Motor neuron (in vitro differentiated cells): ENCODE measurements around the gene WRAP73. TPM values are rescaled to one million over a fixed set of nuclear protein-coding genes. Genes with fewer than 3 reads are reported as not detected.
"Not testable (repeated sequence)": the region's sequence is repeated elsewhere in the genome, so short reads cannot be mapped to it uniquely, and the experiment has no call there.

Experiments used
- ATAC-seq, 8 experiments: fragments of 200-7000 bp; cut with Tn5 transposase; replicated peaks in 6 of 8; 2 replicates each; pipeline ENCODE4 v1.8.0; 2021; ENCODE audit warnings: mild to moderate bottlenecking in 8 of 8, moderate library complexity in 8 of 8
- H3K27ac ChIP-seq, 2 donors: fragments of 250-450 bp; sonication (Bioruptor Pico); 2 replicates each; pipeline ENCODE4 v1.9.0; 2021; ENCODE audit warnings: antibody characterized with exemption in 2 of 2, mild to moderate bottlenecking in 2 of 2, moderate library complexity in 1 of 2
- H3K4me1 ChIP-seq, 2 donors: fragments of 250-450 bp; sonication (Bioruptor Pico); replicated peaks in 1 of 2; 2 replicates each; pipeline ENCODE4 v1.6.1; 2021; ENCODE audit warnings: antibody characterized with exemption in 2 of 2, mild to moderate bottlenecking in 2 of 2, moderate library complexity in 1 of 2
- H3K4me3 ChIP-seq, 5 donors: fragments of 250-450 bp; sonication (Bioruptor Pico); 2 replicates each; pipeline ENCODE4 v1.9.0; 2021; ENCODE audit warnings: antibody characterized with exemption in 5 of 5, mild to moderate bottlenecking in 5 of 5, moderate library complexity in 4 of 5
- WGBS, 10 experiments: fragments of 450-650 bp; shearing (Covaris generic); methylation state at CpG; one replicate each; pipeline ENCODE4 v1.0.0; 2022; 5-methylcytosine and 5-hydroxymethylcytosine counted together
- in situ Hi-C, 9 experiments: fragments of 400-800 bp; cut with MboI; loops; one replicate each; pipeline ENCODE4 v1.15.0; 2021; ENCODE audit warnings: low sequenced_read_pairs in 9 of 9, low pct_unique_long_range_greater_than_20kb in 2 of 9; ENCODE audit not compliant: unreplicated experiment in 9 of 9
- total RNA-seq, 8 experiments: library from RNA; unstranded; fragments of 300-600 nt; gene quantifications; 2 replicates each; pipeline versions ENCODE4 v1.2.3 to v1.2.4, GENCODE V29; 2022

The WRAP73 gene
- total RNA-seq, 8 experiments from 2014 or later = 10.4 to 21.3 (median 17.1) TPM

DNA sequence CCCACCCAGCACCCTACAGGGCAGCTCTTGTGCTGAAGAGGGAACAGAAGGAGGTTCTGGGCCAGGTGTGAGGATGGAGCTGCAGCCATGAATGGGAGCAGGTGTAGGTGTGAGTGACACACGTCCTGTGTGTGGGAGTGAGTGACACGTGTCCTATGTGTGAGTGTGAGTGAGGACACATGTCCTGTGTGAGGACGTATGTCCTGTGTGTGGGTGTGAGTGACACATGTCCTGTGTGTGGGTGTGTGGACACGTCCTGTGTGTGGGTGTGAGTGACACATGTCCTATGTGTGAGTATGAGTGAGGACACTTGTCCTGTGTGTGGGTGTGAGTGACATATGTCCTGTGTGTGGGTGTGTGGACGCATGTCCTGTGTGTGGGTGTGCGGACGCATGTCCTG lies 65.0 kb downstream of the WRAP73 start:
- in situ Hi-C loops = no loop called here
- WGBS, 10 experiments = 20 to 100% (median 82%) methylated on average over 1 to 6 of the region's 7 CpGs; no CpG with 5 or more reads in 4 of the 10 experiments
- H3K27ac ChIP-seq = no peak overlapping the region
- no peak overlapping the region for H3K4me3 ChIP-seq
- H3K4me1 ChIP-seq = peaks cover 28 to 30% of the 10 kb centered on the region in 2 donors
- ATAC-seq = no peak

- H3K27ac ChIP-seq, ATAC-seq, H3K4me3 ChIP-seq, in situ Hi-C loops: not testable (repeated sequence)
- WGBS, 10 experiments = 0 to 94% methylated on average over 1 to 3 of the region's 21 CpGs; no CpG with 5 or more reads in 8 of the 10 experiments
- peaks cover 21 to 22% of the 10 kb centered on the region in 2 donors for H3K4me1 ChIP-seq
These were observed 66.2 kb downstream of the WRAP73 start for GRCh38 chr1:3583751-3584150.

DNA sequence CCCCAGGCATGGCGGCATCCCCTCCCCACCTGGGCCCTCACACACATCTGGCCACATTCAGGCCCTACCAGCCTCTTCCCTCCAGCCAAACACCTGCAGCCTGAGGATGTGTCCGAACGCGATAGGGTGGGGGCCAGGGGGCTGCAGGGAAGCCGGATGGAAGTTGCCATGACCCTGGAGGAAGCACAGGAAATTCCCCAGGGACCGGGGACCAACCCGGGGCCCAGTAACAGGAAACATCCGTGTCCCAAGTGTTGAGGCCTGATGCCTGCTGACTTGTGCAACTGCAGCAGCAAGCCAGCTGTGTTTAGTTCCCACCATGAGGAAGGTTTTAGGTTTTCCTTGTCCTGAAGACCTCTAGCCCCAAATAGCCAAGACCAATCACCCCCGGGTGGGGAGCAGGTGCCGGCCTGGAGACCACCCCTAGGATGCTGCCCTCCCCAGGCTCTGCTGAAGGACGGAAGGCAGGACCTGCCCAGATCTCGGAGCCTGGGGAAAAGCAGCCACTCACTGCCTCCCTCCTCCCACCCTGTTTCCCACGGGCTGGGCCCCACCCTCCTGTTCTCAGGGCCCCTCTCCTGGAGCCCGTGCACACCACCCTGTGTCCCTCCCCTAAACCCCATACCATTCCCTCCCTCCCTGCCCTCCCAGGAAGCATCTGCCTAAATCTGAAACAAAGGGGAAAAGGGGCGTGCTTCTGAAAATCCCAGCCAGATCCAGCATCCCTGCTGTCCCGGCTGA lies 68.4 kb downstream of the WRAP73 start:
- WGBS, 10 experiments = 0 to 74% (median 40%) methylated on average over 1 to 8 of the region's 16 CpGs; no CpG with 5 or more reads in 5 of the 10 experiments
- ATAC-seq = peak in 5 of 8 experiments; percentile 18 to 52 (median 37)
- Histone ChIP-seq H3K4me3 (no peak overlapping the region), H3K4me1 (peaks cover 20 to 23% of the 10 kb centered on the region in 2 donors), H3K27ac (peak overlapping the region in 1 of 2 donors; percentile 32)
- in situ Hi-C loops = no loop called here

Other genes starting within 250 kb of the WRAP73 start
- 1 to 10 TPM in 5 of 8 experiments, under 1 TPM in 3; 0.41 to 4.9 (median 1.1) TPM for gene ARHGEF16, start 195.4 kb downstream of the WRAP73 start, total RNA-seq
- gene MEGF6, start 38.6 kb downstream of the WRAP73 start, total RNA-seq = 10 to 100 TPM in 1 of 8 experiments, 1 to 10 TPM in 5, under 1 TPM in 2; 0.40 to 14.0 (median 2.0) TPM
- 10 to 100 TPM; 12.6 to 36.3 (median 25.7) TPM for gene TPRG1L, start 25.1 kb downstream of the WRAP73 start, total RNA-seq
- gene TP73, start 2.4 kb upstream of the WRAP73 start, total RNA-seq = 1 to 10 TPM in 4 of 8 experiments, under 1 TPM in 4; 0.27 to 2.0 (median 0.83) TPM
- 1 to 10 TPM in 1 of 8 experiments, under 1 TPM in 6, not detected in 1; 0.11 to 1.2 (median 0.25) TPM for gene CCDC27, start 102.3 kb upstream of the WRAP73 start, total RNA-seq
- 1 to 10 TPM in 7 of 8 experiments, under 1 TPM in 1; 0.87 to 5.2 (median 2.7) TPM for gene SMIM1, start 122.6 kb upstream of the WRAP73 start, total RNA-seq
- gene LRRC47, start 146.4 kb upstream of the WRAP73 start, total RNA-seq = 10 to 100 TPM; 27.4 to 59.1 (median 39.8) TPM
- gene CEP104, start 207.1 kb upstream of the WRAP73 start, total RNA-seq = 10 to 100 TPM; 12.2 to 26.5 (median 19.8) TPM
- 1 to 10 TPM; 2.5 to 8.2 (median 5.6) TPM for gene DFFB, start 207.4 kb upstream of the WRAP73 start, total RNA-seq